HepG2 (cell line): Measurements from ENCODE around the gene DPP6.

ENCODE experiments used
- ARNT2 ChIP-seq: sonication (generic); formaldehyde crosslinking; IDR thresholded peaks from 2 replicates; pipeline ENCODE4 v1.8.0; 2022; ENCODE audit warnings: mild to moderate bottlenecking, low read depth, missing genetic modification reagents, moderate library complexity
- BRCA1 ChIP-seq: sonication (generic); formaldehyde crosslinking; IDR thresholded peaks from 2 replicates; pipeline ENCODE4 v1.4.0; 2020; ENCODE audit warnings: missing genetic modification reagents
- EZH2 ChIP-seq: conservative IDR thresholded peaks from 2 replicates; pipeline ENCODE4 v1.6.1; 2012; ENCODE audit warnings: mild to moderate bottlenecking, low read depth, low read length, moderate library complexity
- FOXM1 ChIP-seq: sonication (generic); formaldehyde crosslinking; IDR thresholded peaks from 2 replicates; pipeline ENCODE4 v1.5.0; 2020; ENCODE audit warnings: missing genetic modification reagents
- RFX5 ChIP-seq: IDR thresholded peaks from 2 replicates; pipeline ENCODE4 v1.6.1; 2011; ENCODE audit warnings: low read depth, low read length, improper control_type of control experiment
- ZFP37 ChIP-seq: sonication (generic); formaldehyde crosslinking; IDR thresholded peaks from 2 replicates; pipeline ENCODE4 v1.4.0; 2020; ENCODE audit warnings: missing genetic modification reagents, borderline replicate concordance
- ZNF704 ChIP-seq: sonication (generic); formaldehyde crosslinking; IDR thresholded peaks from 2 replicates; pipeline ENCODE4 v1.8.1; 2023; ENCODE audit warnings: mild to moderate bottlenecking, inconsistent platforms, moderate library complexity, missing genetic modification reagents, borderline replicate concordance
- TF ChIP-seq, protein P1 (sequence below): sonication (generic); formaldehyde crosslinking; IDR thresholded peaks from 2 replicates; pipeline ENCODE4 v1.5.0; 2020; ENCODE audit warnings: mild to moderate bottlenecking, missing genetic modification reagents, moderate library complexity

GRCh38 chr7:154387252-154387651 lies 335.1 kb downstream of the DPP6 start:
- TF ChIP-seq RFX5 (no peak), EZH2 (no peak), ARNT2 (no peak), BRCA1 (CRISPR knock-in tag) (no peak), ZNF704 (CRISPR knock-in tag) (no peak), FOXM1 (CRISPR knock-in tag) (no peak), ZFP37 (no peak)
- TF ChIP-seq, protein P1, sequence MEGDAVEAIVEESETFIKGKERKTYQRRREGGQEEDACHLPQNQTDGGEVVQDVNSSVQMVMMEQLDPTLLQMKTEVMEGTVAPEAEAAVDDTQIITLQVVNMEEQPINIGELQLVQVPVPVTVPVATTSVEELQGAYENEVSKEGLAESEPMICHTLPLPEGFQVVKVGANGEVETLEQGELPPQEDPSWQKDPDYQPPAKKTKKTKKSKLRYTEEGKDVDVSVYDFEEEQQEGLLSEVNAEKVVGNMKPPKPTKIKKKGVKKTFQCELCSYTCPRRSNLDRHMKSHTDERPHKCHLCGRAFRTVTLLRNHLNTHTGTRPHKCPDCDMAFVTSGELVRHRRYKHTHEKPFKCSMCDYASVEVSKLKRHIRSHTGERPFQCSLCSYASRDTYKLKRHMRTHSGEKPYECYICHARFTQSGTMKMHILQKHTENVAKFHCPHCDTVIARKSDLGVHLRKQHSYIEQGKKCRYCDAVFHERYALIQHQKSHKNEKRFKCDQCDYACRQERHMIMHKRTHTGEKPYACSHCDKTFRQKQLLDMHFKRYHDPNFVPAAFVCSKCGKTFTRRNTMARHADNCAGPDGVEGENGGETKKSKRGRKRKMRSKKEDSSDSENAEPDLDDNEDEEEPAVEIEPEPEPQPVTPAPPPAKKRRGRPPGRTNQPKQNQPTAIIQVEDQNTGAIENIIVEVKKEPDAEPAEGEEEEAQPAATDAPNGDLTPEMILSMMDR (CRISPR knock-in tag), result no peak
